ENCODE data around the gene RBM42. TPM values are rescaled to one million over a fixed set of nuclear protein-coding genes. Genes with fewer than 3 reads are reported as not detected.

The RBM42 gene
- total RNA-seq, 3 donors from 2014 or later (not counting 1 experiment from before 2014, with no cell fraction given): 51.6 to 61.7 (median 58.2) TPM

- no peaks in the 10 kb centered on the region for H3K27me3 ChIP-seq (ENCODE audit: control insufficient read depth, insufficient read depth, low read length)
- no peaks in the 10 kb centered on the region for H3K9me3 ChIP-seq (ENCODE audit: control insufficient read depth, insufficient read depth, low read length)
- H3K36me3 ChIP-seq (ENCODE audit: control insufficient read depth, insufficient read depth, low read length): peaks cover 4% of the 10 kb centered on the region
- ATAC-seq (no peak), DNase-seq (no peak)
- Mint-ChIP-seq H3K9me3 (no peaks in the 10 kb centered on the region), H3K27me3 (ENCODE audit: low read depth in 2 of 2) (no peaks in the 10 kb centered on the region), H3K36me3 (no peaks in the 10 kb centered on the region), H3K4me1 (no peaks in the 10 kb centered on the region), H3K4me3 (no peak overlapping the region), H3K27ac (no peak overlapping the region)
- peaks cover under 1% of the 10 kb centered on the region for H3K4me1 ChIP-seq (ENCODE audit: control insufficient read depth, insufficient read depth, low read length)
- WGBS (ENCODE audit: insufficient coverage): 98% methylated on average over 13 of the region's 13 CpGs
- intact Hi-C loops (cut with micrococcal nuclease): no loop called here
- H3K4me3 ChIP-seq (ENCODE audit: low read length): no peak overlapping the region
- no peak for TF ChIP-seq CTCF (IDR thresholded peaks at IDR 0.05)
- H3K27ac ChIP-seq (ENCODE audit: low read length): no peak overlapping the region
Measured at GRCh38 chr19:35622750-35623149, 6.1 kb upstream of the RBM42 start.

- Mint-ChIP-seq H3K27me3 (ENCODE audit: low read depth in 2 of 2) (no peaks in the 10 kb centered on the region), H3K4me1 (peaks cover 6% of the 10 kb centered on the region in 2 donors), H3K27ac (no peak overlapping the region), H3K9me3 (no peaks in the 10 kb centered on the region), H3K4me3 (no peak overlapping the region), H3K36me3 (no peaks in the 10 kb centered on the region)
- H3K4me3 ChIP-seq (ENCODE audit: low read length): no peak overlapping the region
- peaks cover 8% of the 10 kb centered on the region for H3K4me1 ChIP-seq (ENCODE audit: control insufficient read depth, insufficient read depth, low read length)
- H3K27ac ChIP-seq (ENCODE audit: low read length): no peak overlapping the region
- no peaks in the 10 kb centered on the region for H3K27me3 ChIP-seq (ENCODE audit: control insufficient read depth, insufficient read depth, low read length)
- TF ChIP-seq CTCF (IDR thresholded peaks at IDR 0.05): no peak
- intact Hi-C loops (cut with micrococcal nuclease): no loop called here
- H3K36me3 ChIP-seq (ENCODE audit: control insufficient read depth, insufficient read depth, low read length): peaks cover 2% of the 10 kb centered on the region
- WGBS (ENCODE audit: insufficient coverage): 95% methylated on average over 6 of the region's 6 CpGs
- no peaks in the 10 kb centered on the region for H3K9me3 ChIP-seq (ENCODE audit: control insufficient read depth, insufficient read depth, low read length)
- DNase-seq (no peak), ATAC-seq (no peak)
Measured at GRCh38 chr19:35623327-35624010, 5.4 kb upstream of the RBM42 start.

GRCh38 chr19:35628264-35628564 lies 622 bp upstream of the RBM42 start:
- ATAC-seq (no peak), DNase-seq (no peak)
- peaks cover 11% of the 10 kb centered on the region for H3K36me3 Mint-ChIP-seq
- peak overlapping the region; percentile 96 to 97 for H3K27ac Mint-ChIP-seq
- peaks cover 26 to 39% of the 10 kb centered on the region in 2 donors for H3K4me1 Mint-ChIP-seq
- no peaks in the 10 kb centered on the region for H3K9me3 Mint-ChIP-seq
- peak overlapping the region; percentile 89 for H3K27ac ChIP-seq (ENCODE audit: low read length)
- peaks cover 28% of the 10 kb centered on the region for H3K36me3 ChIP-seq (ENCODE audit: control insufficient read depth, insufficient read depth, low read length)
- H3K27me3 ChIP-seq (ENCODE audit: control insufficient read depth, insufficient read depth, low read length): no peaks in the 10 kb centered on the region
- H3K27me3 Mint-ChIP-seq (ENCODE audit: low read depth in 2 of 2): no peaks in the 10 kb centered on the region
- peak overlapping the region; percentile 86 for H3K4me3 ChIP-seq (ENCODE audit: low read length)
- TF ChIP-seq CTCF (IDR thresholded peaks at IDR 0.05): no peak
- intact Hi-C loops (cut with micrococcal nuclease): loop anchor here (1.0 to 2.0 kb wide), 4 partner anchors 16 to 89 kb away; partner anchors contain the start of genes COX6B1 and HAUS5
- 25% methylated on average over 9 of the region's 9 CpGs for WGBS (ENCODE audit: insufficient coverage)
- H3K4me3 Mint-ChIP-seq: peak overlapping the region; percentile 99
- peaks cover 23% of the 10 kb centered on the region for H3K4me1 ChIP-seq (ENCODE audit: control insufficient read depth, insufficient read depth, low read length)
- H3K9me3 ChIP-seq (ENCODE audit: control insufficient read depth, insufficient read depth, low read length): no peaks in the 10 kb centered on the region

GRCh38 chr19:35629332-35629633 lies 447 bp downstream of the RBM42 start:
- 7% methylated on average over 15 of the region's 15 CpGs for WGBS (ENCODE audit: insufficient coverage)
- ATAC-seq (no peak), DNase-seq (peak in 1 of 2 donors; percentile 25)
- intact Hi-C loops (cut with micrococcal nuclease): loop anchor here (2.0 kb wide), 1 partner anchor 88 kb away; no protein-coding TSS in a partner anchor
- Histone ChIP-seq H3K9me3 (ENCODE audit: control insufficient read depth, insufficient read depth, low read length) (no peaks in the 10 kb centered on the region), H3K27ac (ENCODE audit: low read length) (peak overlapping the region; percentile 84), H3K36me3 (ENCODE audit: control insufficient read depth, insufficient read depth, low read length) (peaks cover 38% of the 10 kb centered on the region), H3K4me3 (ENCODE audit: low read length) (peak overlapping the region; percentile 86), H3K4me1 (ENCODE audit: control insufficient read depth, insufficient read depth, low read length) (peaks cover 23% of the 10 kb centered on the region), H3K27me3 (ENCODE audit: control insufficient read depth, insufficient read depth, low read length) (no peaks in the 10 kb centered on the region)
- Mint-ChIP-seq H3K27me3 (ENCODE audit: low read depth in 2 of 2) (no peaks in the 10 kb centered on the region), H3K36me3 (peaks cover 11% of the 10 kb centered on the region), H3K4me3 (peak overlapping the region; percentile 99), H3K27ac (peak overlapping the region; percentile 96 to 97), H3K4me1 (peaks cover 26 to 42% of the 10 kb centered on the region in 2 donors), H3K9me3 (no peaks in the 10 kb centered on the region)
- no peak for TF ChIP-seq CTCF (IDR thresholded peaks at IDR 0.05)
